Spleen (tissue), 11 donors: ENCODE results near the gene WWTR1. TPM values are rescaled to one million over a fixed set of nuclear protein-coding genes. Genes with fewer than 3 reads are reported as not detected.

ENCODE experiments used
- DNase-seq: peaks from one replicate; pipeline ENCODE4 v3.0.0-alpha.2; 2020
- H3K27ac ChIP-seq, 8 donors: fragments of 200-600 bp; sonication (generic) in 7 of 8; 1 replicate in 4 of 8; 2 replicates in 4 of 8; pipeline versions ENCODE4 v1.5.0 to v1.8.0; 2016 to 2021; ENCODE audit warnings: inconsistent platforms in 4 of 8, mild to moderate bottlenecking in 4 of 8, moderate library complexity in 1 of 8
- H3K27me3 ChIP-seq, 7 donors: fragments of 200-600 bp; sonication (generic) in 6 of 7; replicated peaks in 1 of 7; 1 replicate in 4 of 7; 2 replicates in 3 of 7; pipeline versions ENCODE4 v1.5.0 to v1.8.0; 2016 to 2021; ENCODE audit warnings: inconsistent platforms in 3 of 7, mild to moderate bottlenecking in 1 of 7
- H3K36me3 ChIP-seq, 6 donors: fragments of 200-600 bp; sonication (generic) in 5 of 6; 1 replicate in 4 of 6; 2 replicates in 2 of 6; pipeline versions ENCODE4 v1.5.0 to v1.8.0; 2016 to 2021; ENCODE audit warnings: inconsistent platforms in 2 of 6
- H3K4me1 ChIP-seq, 6 donors: fragments of 200-600 bp; sonication (generic) in 5 of 6; 1 replicate in 3 of 6; 2 replicates in 3 of 6; pipeline versions ENCODE4 v1.5.0 to v1.8.0; 2016 to 2021; ENCODE audit warnings: inconsistent platforms in 3 of 6
- H3K4me3 ChIP-seq, 8 donors: fragments of 200-600 bp; sonication (generic) in 7 of 8; 1 replicate in 4 of 8; 2 replicates in 4 of 8; pipeline versions ENCODE4 v1.5.0 to v1.8.0; 2016 to 2021; ENCODE audit warnings: inconsistent platforms in 4 of 8, mild to moderate bottlenecking in 4 of 8, moderate library complexity in 2 of 8
- H3K9me3 ChIP-seq, 8 donors: fragments of 200-600 bp; sonication (generic) in 7 of 8; 1 replicate in 4 of 8; 2 replicates in 4 of 8; pipeline versions ENCODE4 v1.5.0 to v1.8.0; 2016 to 2021; ENCODE audit warnings: inconsistent platforms in 4 of 8
- POLR2A ChIP-seq, 3 donors: fragments of 450-650 bp; IDR thresholded peaks; one replicate each; pipeline ENCODE4 v1.5.1; 2017; ENCODE audit warnings: antibody characterized with exemption in 3 of 3, mild to moderate bottlenecking in 1 of 3
- POLR2AphosphoS5 ChIP-seq, 3 donors: sonication (generic); formaldehyde crosslinking; IDR thresholded peaks; one replicate each; pipeline ENCODE4 v1.5.1; 2017; ENCODE audit warnings: antibody characterized with exemption in 3 of 3
- WGBS, 5 donors: extraction: QIAGEN DNeasy Blood & Tissue Kit in 3 of 5; methylation state at CpG; one replicate each; pipeline versions ENCODE4 v1.1.5 to v1.1.7; 2013 to 2018; 5-methylcytosine and 5-hydroxymethylcytosine counted together
- intact Hi-C: fragments of 100-400 bp; cut with DNase I; formaldehyde crosslinking; loops from one replicate; pipeline ENCODE4 v1.15.0; 2023; ENCODE audit warnings: low total_unique reads
- polyA plus RNA-seq, 3 donors: library from polyadenylated mRNA; stranded (reverse); fragments of 200-250 nt; gene quantifications; one replicate each; pipeline ENCODE4 v1.2.1, GENCODE V29; 2013
- total RNA-seq, 7 donors: library from RNA; depleted of rRNA in 3 of 7; stranded (reverse); fragments of >200 nt in 3 of 7; fragmentation: NEBNext Ultra II Directional in 4 of 7; extraction: Animal tissue kit (Norgen Biotek cat#: 25700) in 4 of 7; gene quantifications; one replicate each; pipeline versions ENCODE4 v1.1.0 to v1.2.1, GENCODE V29; 2016 to 2021
- TF ChIP-seq, protein P1 (sequence below), 11 experiments: fragments of 200-600 bp in 7 of 11; fragments of 450-650 bp in 4 of 11; sonication (generic) in 4 of 11; IDR thresholded peaks in 8 of 11; conservative IDR thresholded peaks in 3 of 11; 1 replicate in 7 of 11; 2 replicates in 4 of 11; pipeline versions ENCODE4 v1.4.0 to v1.8.0; 2016 to 2021; ENCODE audit warnings: antibody characterized with exemption in 11 of 11, inconsistent platforms in 4 of 11, mild to moderate bottlenecking in 1 of 11
- donor health status: healthy with polysubstance abuse.
- donor health status: DM: no; HTN: no; CAD: no; lungs with moderate emphysema.
- donor health status: DM: no; HTN: no; CAD: no.
- donor health status: Bipolar disorder and iron deficiency.
- donor health status: healthy.
- donor health status: DM: no; HTN: no; CAD: no.
- donor health status: DM: yes; HTN: yes; CAD: no.

The WWTR1 gene
- total and polyA plus RNA-seq, 10 donors: 8.4 to 70.6 (median 57.0) TPM

DNA sequence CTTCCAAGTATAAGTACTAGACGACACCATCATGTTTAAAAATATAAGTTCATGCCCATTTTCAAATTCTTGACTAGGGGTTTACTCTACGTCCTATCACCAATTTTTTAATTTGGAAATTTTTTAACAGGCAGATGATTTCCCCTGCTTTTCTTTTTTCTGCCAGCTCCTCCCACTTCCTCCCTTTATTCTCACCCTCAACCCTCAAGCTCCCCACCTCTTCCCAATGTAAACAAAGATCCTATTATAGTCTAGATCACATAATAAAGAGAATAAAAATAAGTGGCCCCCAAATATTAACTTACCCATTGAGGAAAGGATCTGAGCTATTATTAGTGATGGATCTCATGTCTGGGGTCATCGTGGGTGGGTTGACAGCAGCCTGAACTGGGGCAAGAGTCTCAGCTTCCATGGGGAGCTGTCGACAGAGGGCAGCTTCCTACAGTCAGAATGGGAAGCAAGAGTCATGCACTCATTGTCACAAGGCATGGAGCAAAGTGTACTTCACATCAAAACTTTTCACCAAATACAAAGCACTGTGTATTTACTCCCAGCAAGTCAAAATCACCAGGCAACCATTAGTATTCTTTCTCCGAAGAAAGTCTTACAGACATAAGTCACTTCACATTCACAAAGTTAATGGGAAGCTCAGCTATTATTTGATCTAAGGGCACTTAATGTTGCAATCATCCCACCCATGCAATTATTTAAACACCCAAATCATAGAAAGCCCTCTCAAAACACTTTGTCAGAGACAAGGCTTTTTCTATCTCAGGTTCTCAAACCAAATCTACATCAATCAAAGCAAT lies 130.1 kb downstream of the WWTR1 start:
- H3K9me3 ChIP-seq: no peaks in the 10 kb centered on the region

DNA sequence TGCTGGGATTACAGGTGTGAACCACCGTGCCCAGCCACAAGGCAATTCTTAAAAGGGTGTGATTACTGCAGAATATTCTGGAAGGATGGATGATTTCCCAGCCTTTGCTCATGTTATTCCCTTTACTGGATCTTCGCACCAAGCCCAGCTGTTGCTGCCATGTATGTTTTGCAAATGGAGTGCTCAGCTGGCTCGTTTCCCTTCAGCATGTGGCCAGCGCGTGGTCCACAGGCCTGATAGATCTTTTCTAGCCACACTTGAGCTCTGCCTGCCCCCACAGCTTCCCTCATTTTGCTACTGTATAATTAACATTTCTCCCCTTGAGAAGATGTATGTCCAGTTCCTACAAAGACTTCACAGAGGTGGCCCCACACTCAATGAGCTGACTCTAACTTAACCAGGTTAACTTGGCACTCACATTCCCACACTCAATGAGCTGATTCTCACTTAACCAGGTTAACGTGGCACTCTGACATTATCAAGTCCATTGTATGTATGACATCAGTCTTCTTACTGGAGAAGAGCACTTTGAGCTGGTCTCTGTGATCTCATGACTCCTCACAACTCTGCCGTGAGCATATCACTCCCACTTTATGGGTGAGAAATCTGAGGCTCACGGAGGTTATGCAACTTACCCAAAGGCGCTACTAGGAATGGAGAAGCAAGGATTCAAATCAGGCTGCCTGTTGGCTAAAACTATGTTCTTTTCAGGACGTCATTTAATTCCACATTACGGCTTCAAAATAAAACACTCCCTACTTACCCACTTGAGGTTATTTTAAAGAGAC lies 134.1 kb downstream of the WWTR1 start:
- DNase-seq: no peak
- no peak for TF ChIP-seq POLR2A (IDR thresholded peaks at IDR 0.05)
- TF ChIP-seq, protein P1, sequence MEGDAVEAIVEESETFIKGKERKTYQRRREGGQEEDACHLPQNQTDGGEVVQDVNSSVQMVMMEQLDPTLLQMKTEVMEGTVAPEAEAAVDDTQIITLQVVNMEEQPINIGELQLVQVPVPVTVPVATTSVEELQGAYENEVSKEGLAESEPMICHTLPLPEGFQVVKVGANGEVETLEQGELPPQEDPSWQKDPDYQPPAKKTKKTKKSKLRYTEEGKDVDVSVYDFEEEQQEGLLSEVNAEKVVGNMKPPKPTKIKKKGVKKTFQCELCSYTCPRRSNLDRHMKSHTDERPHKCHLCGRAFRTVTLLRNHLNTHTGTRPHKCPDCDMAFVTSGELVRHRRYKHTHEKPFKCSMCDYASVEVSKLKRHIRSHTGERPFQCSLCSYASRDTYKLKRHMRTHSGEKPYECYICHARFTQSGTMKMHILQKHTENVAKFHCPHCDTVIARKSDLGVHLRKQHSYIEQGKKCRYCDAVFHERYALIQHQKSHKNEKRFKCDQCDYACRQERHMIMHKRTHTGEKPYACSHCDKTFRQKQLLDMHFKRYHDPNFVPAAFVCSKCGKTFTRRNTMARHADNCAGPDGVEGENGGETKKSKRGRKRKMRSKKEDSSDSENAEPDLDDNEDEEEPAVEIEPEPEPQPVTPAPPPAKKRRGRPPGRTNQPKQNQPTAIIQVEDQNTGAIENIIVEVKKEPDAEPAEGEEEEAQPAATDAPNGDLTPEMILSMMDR (IDR thresholded peaks at IDR 0.05 in 8 of 11, conservative IDR thresholded peaks at IDR 0.05 in 3 of 11): no peak
- no peak for TF ChIP-seq POLR2AphosphoS5 (IDR thresholded peaks at IDR 0.05)
- Histone ChIP-seq H3K4me3 (no peak overlapping the region), H3K4me1 (peaks cover 0 to 12% (median 3%) of the 10 kb centered on the region in 6 donors), H3K9me3 (no peaks in the 10 kb centered on the region), H3K36me3 (peaks cover 0 to 20% (median 0%) of the 10 kb centered on the region in 6 donors), H3K27ac (no peak overlapping the region), H3K27me3 (no peaks in the 10 kb centered on the region)
- intact Hi-C loops: no loop called here
- WGBS, 5 donors: 82 to 94% (median 87%) methylated on average over 11 of the region's 11 CpGs

More for the DNA sequence above, 130.1 kb downstream of the WWTR1 start:
- peaks cover 0 to 16% (median 0%) of the 10 kb centered on the region in 6 donors for H3K36me3 ChIP-seq
- TF ChIP-seq, protein P1 (IDR thresholded peaks at IDR 0.05 in 8 of 11, conservative IDR thresholded peaks at IDR 0.05 in 3 of 11): peak in 1 of 11 experiments; percentile 18
- TF ChIP-seq POLR2AphosphoS5 (IDR thresholded peaks at IDR 0.05): no peak
- intact Hi-C loops: no loop called here
- WGBS, 5 donors: 58 to 64% (median 63%) methylated on average over 5 of the region's 5 CpGs
- H3K27ac ChIP-seq: peak overlapping the region in 3 of 8 donors; percentile 2 to 8 (median 5)
- H3K4me3 ChIP-seq: no peak overlapping the region
- no peaks in the 10 kb centered on the region for H3K27me3 ChIP-seq
- H3K4me1 ChIP-seq: peaks cover 2 to 32% (median 18%) of the 10 kb centered on the region in 6 donors
- DNase-seq: no peak

DNA sequence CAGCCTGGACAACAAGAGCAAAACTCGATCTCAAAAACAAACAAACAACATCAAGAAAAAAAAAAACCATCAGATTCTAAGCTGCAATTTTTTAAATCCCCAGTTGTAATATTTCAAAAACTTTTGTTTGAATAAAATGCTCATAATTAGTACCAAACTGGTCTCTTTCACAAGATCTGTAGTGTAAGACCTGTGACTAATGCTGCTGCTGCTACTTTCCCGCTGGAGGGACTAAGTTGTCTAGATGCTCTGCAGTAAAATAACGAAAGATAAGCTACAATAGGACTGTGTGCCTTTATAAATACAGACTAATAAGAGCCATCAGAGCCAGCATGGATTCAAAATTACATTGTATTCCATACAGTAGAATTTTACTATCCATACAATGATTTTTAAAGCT lies 137.9 kb downstream of the WWTR1 start:
- H3K4me3 ChIP-seq: no peak overlapping the region
- TF ChIP-seq POLR2AphosphoS5 (IDR thresholded peaks at IDR 0.05) (no peak), POLR2A (IDR thresholded peaks at IDR 0.05) (no peak)
- TF ChIP-seq, protein P1 (IDR thresholded peaks at IDR 0.05 in 8 of 11, conservative IDR thresholded peaks at IDR 0.05 in 3 of 11): no peak
- H3K4me1 ChIP-seq: no peaks in the 10 kb centered on the region
- H3K27ac ChIP-seq: no peak overlapping the region
- peaks cover 0 to 14% (median 0%) of the 10 kb centered on the region in 6 donors for H3K36me3 ChIP-seq
- no peaks in the 10 kb centered on the region for H3K27me3 ChIP-seq
- 88 to 93% (median 91%) methylated on average over 3 of the region's 3 CpGs for WGBS, 5 donors
- intact Hi-C loops: no loop called here
- H3K9me3 ChIP-seq: no peaks in the 10 kb centered on the region
- DNase-seq: no peak

DNA sequence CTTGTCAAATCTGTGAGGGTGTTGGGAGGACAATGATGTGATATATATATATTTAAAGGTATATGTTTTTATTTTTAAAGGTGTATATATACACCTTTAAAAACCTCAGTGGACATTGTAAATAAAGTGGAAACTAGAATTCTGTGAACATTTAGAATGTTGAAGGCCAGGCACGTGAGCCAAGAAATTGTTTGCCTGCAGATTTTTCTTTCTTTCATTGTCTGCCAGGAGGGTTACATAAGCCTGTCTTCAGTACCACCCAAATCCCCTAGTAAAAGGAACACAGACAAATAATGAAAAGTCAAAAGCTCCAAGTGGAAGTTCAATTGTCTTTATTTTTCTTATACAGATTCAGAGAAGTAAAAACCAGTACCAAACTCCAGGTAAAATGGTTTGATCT lies 140.9 kb downstream of the WWTR1 start:
- H3K27ac ChIP-seq: no peak overlapping the region
- peaks cover 0 to 7% (median 3%) of the 10 kb centered on the region in 6 donors for H3K4me1 ChIP-seq
- 72 to 100% (median 79%) methylated on average over 1 of the region's 1 CpG for WGBS, 5 donors
- intact Hi-C loops: no loop called here
- DNase-seq: no peak
- no peak overlapping the region for H3K4me3 ChIP-seq
- no peaks in the 10 kb centered on the region for H3K27me3 ChIP-seq
- H3K9me3 ChIP-seq: no peaks in the 10 kb centered on the region
- H3K36me3 ChIP-seq: peaks cover 0 to 8% (median 0%) of the 10 kb centered on the region in 6 donors
- TF ChIP-seq POLR2AphosphoS5 (IDR thresholded peaks at IDR 0.05) (no peak), POLR2A (IDR thresholded peaks at IDR 0.05) (no peak)
- TF ChIP-seq, protein P1 (IDR thresholded peaks at IDR 0.05 in 8 of 11, conservative IDR thresholded peaks at IDR 0.05 in 3 of 11): no peak
